Measurements from ENCODE around the gene INPP5A. TPM values are rescaled to one million over a fixed set of nuclear protein-coding genes. Genes with fewer than 3 reads are reported as not detected.

Gene INPP5A
- total RNA-seq, 1 donor from 2014 or later = 103 TPM

DNA sequence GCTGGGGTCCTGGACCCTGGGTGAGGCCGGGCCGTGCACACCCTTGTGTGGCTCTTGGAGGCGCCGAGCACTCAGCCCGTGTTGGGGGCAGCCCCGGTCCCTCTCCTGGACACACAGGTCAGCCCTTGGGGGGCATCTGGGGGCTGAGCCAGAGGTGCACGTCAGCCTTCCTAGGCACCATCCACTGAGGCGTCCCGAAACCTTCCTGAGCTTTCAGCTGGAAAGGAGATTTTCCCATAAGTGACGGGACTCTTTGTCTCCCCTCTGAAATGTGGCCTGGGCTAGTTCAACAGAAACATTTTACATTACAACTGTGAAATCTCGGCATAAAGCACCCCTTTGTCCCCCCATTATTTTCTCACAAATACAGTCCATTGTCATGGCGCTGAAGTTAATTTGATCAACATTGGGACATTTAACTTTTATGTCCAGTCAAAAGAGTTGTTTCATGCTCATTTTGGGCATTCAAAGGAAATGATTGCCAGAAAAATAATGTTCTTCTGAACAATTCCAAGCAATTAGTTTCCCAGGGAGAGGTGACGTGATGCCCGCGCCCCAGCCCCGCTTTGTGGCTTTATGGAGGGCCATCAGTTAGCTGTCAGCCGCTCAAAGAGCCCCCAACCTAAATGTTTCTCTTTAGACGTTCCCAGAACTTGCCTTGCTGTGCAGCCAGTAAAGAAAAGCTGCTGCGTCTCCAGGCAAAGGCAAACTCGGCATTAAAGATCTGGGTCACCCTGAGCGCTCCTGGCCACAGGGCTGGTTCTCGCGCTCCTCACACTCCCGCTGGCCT, 177.6 kb downstream of the INPP5A start:
- no peak for DNase-seq (ENCODE audit: low spot score)

DNA sequence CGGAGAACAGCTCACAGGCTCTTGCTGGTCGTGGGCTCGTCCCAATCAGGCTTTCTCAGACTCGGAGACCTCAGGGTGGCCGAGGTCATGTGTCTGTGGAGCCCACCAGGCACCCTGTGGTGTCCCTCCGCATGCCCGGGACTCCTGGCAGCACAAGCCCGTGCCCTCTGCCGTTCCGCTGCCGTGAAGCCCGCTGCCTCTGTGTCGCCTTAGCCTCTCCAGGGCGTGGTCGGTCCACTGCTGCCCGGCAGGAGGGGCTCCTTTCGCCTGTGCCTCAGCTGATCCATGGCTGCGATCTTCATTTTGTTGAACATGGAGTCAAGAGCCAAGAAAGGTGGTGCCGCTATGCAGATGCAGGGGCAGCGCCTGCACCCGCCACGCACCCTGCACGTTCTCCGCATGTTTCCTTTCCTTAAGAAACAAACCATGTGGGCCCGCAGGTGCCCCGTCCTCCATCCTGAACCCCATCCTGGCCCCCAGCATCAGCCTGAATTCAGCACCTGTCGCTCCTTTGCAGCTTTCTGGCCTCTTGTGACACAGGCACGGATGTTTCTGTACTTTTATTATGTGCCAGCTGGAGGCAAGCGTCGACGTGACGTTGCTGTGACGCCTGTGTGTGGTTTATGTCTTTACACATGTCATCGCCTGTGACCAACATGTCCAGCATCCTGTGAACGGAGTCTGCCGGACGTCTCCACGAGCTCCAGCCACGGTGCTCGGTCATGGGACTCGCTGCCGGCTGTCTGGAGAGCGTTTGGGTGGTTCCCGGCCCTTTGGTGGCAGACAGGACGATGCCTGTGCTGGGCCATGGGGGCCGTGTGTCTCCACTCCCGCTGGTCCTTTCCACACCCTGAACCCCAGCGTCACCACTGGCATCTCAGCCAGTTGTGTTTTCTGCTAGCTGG, 178.4 kb downstream of the INPP5A start:
- no peak for DNase-seq (ENCODE audit: low spot score)

DNA sequence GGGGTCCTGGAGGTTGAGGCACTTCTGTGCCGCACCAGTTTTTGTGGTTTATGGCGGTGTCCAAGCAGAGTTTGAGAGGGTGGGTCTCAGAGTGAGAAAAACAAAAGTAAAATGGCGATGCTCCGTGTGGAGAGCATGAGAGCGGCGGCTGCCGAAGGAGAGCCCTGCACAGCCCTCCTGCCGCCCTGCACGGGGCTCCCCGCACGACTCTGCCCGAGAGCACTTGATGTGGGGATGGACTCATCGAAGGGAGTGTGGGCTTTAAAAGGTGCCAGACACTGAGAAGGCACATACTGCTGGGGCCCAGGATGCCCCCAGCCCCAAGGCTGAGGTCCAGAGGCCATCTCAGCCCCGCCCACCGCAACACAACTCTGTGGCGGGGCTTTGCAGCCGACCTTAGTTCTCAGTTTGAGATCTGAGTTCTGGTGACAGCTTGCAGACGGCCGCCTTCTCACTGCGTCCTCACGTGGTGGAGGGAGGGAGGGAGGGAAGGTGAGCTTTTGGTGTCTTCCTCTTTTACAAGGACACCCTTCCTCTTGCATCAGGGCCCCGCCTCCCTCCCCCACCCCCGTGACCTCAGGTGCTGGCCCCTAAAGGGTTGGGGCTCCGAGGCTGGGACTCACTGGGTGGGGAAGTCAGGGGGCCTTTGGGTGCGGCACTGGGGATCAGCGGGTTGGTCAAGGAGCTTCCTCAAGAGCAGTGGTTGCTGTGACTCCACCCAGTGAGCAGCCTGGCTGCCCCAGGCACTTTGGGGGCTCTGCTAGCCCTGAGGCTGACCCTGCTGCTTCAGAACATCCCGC, 179.3 kb downstream of the INPP5A start:
- no peak for DNase-seq (ENCODE audit: low spot score)

DNA sequence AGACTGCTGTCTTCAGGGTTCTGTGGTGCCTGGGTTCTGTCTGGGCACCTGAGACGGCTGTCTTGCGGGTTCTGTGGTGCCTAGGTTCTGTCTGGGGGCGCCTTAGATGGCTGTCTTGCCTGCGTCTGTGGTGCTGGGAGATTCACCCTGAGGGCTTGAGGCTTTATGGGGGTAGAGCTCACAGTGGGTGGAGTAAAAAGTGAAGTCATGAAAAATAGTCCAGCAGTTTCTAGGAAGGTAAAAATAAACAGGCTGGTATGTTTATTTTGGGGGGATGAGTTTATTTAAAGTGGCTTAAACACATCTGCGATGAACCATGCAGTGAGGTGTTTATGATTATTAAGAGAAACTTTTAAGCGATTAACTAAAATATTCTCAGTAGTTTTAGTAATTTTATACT, 184.1 kb downstream of the INPP5A start:
- no peak for DNase-seq (ENCODE audit: low spot score)

DNA sequence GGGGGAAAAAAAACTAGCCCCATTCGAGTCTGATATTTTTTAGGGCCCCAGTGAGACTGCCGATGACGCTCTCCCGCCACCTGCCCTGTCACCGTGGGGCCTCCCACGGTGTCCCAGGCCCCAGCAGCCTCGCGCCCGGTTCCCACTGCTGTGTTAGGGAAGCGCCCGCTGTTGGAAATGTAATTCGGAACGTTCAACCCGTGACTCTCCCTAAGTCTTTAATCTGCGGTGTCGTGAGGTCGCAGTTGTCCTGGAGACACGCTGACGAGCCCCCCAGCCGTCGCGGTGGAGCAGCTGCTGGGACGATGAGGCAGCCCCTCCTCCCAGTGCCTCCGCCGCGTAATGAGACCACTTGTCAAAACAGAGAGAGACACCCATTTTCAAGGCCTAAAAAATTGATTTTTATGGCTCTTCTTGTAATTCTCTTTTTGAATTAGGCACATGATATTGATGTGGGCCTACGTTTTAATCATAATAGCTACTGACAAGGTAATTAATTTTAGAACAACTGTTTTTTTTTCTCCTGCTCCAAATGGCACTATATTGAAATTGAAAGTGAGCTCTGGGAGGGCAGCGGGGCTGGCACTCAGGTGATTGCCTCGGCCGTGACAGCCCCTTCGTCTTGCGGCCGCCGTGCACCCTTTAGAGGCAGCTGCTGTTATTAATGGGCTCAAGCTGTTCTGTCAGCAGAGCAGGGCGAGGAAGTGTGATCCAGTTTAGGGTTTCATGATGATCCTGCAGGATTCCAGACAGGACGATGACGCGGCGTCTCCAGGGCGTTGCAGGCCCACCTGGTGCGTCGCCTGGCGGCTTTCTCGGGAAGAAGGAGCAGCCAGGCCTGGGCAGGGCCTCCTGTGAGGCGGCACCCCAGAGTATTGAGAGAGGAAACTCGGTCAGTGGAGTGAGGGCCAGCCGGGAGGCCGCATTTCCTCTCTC, 185.1 kb downstream of the INPP5A start:
- no peak for DNase-seq (ENCODE audit: low spot score)

DNA sequence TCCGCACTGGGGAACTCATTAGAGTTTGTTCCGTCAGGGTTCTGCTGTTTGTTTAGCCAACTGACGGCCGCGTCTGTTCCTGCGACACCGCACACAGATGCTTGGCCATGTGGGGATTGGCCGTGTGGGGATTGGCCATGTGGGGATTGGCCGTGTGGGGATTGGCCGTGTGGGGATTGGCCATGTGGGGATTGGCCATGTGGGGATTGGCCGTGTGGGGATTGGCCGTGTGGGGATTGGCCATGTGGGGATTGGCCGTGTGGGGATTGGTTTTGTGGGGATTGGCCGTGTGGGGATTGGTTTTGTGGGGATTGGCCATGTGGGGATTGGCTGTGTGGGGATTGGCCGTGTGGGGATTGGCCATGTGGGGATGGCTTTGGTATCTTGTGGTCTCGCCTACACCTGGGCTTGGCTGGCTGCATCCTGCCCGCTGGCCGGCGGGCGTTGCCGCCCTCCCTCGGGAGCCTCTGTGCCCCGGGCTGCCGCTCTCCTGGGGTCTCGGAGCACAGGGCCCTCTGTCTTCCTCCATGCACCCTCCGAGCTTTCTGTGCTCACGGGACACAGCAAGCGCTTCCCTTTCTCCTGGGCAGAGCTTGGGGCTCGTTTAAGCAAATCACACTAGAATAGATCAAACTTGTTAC, 185.9 kb downstream of the INPP5A start:
- no peak for DNase-seq (ENCODE audit: low spot score)

DNA sequence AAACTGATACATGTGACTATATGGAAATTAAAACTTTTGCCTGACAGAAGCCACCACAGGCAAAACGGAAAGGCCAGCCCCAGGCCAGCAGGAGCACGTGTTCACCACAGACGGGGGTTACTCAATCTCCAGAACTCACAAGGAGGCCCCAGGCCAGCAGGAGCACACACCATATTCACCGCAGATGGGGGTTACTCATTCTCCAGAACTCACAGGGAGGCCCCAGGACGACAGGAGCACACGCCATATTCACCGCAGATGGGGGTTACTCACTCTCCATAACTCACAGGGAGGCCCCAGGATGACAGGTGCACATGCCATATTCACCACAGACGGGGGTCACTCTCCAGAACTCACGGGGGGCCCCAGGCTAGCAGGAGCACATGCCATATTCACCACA, 186.9 kb downstream of the INPP5A start:
- no peak for DNase-seq (ENCODE audit: low spot score)

DNA sequence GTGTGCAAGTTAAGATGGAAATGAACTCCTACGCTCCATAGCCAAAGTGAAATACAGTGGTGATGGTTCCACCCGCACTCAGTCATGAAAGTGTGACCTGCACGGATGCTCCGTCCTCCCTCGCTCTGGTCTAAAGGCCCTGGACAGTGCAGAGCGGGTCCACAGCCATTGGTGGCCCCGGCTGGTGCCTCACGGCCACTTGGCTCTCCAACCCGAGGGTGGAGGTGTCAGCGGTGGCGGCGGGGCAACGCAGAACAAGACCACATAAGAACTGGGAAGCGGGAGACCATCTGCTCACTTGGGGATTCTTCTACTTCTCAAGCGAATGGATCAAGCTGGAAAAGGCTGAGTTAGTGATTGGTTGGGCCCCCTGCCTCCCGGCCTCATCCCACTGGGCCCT, 187.6 kb downstream of the INPP5A start:
- DNase-seq (ENCODE audit: low spot score) = no peak

DNA sequence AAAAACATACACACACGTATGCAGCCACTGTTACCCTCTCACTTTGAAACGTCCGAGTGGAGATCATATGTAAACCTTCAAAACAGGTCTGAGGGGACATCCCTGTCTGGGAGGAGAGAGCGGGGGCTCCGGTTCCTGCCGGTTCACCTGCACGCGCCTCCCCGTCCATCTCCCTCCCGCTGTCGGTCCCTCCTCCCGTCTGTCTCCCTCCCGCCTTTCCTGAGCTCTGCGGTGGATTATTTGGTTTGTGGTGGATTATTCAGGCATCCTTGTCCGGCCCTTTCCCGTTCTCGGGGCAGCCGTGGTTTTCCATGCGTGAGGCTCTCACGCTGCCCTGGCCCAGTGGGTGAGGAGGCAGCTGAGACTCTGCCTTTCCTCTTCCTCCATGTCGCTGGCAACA, 188.6 kb downstream of the INPP5A start:
- no peak for DNase-seq (ENCODE audit: low spot score)

DNA sequence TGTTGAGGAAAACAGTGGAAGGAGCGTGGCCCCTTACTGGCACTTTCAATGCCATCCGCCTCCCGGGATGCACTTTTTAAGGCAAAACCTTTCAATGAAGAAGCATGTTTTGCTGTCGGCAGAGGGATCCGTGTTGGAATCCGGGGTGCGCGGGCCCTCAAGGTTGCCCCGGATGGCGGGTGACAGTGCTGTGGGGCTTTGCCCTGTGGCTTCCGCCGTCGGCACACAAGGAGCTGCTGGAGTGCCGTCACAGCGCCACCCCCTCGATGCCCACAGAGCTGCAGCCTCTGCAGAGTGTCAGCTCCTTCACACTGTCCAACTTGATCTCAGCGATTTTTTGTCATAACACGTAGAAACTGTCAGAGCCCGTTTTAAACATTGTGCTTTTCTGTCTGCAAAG, 189.4 kb downstream of the INPP5A start:
- DNase-seq (ENCODE audit: low spot score) = no peak

DNA sequence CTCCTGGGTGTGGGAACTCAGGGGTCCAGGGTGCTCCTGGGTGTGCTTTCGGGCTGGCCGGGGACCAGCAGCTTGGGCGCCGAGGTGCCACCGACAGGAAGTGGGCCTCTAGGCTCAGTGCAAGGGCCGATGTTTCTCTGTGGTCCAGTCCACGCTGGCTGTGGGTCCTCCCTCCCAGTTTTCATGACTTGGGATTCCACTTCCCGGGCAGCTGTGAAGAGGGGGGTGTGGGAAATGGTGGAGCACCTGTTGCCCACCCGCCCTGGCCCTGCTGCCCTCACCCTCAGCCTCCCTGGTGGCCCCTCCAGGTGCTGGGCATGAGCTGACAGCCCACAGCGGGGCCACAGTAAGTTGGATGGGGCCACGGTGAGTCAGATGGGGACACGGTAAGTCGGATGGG, 189.8 kb downstream of the INPP5A start:
- no peak for DNase-seq (ENCODE audit: low spot score)

DNA sequence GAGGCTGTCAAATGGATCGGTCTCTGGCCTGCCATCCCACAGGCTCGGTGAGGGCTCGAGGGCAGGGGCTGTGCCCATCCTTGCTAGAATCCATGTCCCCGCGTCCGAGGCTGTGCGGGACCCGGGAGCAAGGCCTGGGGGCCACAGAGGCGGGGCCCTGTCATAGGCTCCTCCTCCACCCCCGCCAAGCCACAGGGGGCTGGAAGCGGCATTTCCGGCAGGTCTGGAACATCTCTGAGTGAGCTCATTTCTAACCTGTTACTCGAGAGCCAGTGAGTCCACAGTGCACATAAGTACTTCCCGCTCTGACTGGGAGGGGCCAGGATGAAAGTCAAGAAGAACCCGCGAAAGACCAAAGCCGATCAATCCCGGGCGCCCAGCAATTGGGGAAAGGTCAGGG, 190.7 kb downstream of the INPP5A start:
- DNase-seq (ENCODE audit: low spot score) = no peak

DNA sequence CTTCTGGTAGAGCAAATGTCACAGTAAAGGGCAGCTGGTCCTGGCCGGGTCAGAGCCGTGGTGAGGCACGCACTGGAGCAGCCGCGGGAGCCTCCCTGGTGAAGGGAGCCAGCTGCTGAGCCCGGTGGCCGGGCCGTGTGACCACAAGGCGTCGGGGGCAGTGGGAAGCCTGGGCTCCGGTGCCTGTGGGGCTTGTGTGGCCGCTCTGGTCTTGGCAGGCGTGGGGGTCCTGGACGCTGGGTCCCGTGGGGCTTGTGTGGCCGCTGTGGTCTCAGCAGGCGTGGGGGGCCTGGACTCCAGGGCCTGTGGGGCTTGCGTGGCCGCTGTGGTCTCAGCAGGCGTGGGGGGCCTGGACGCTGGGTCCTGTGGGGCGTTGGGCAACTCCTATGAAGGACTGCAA, 191.2 kb downstream of the INPP5A start:
- no peak for DNase-seq (ENCODE audit: low spot score)

DNA sequence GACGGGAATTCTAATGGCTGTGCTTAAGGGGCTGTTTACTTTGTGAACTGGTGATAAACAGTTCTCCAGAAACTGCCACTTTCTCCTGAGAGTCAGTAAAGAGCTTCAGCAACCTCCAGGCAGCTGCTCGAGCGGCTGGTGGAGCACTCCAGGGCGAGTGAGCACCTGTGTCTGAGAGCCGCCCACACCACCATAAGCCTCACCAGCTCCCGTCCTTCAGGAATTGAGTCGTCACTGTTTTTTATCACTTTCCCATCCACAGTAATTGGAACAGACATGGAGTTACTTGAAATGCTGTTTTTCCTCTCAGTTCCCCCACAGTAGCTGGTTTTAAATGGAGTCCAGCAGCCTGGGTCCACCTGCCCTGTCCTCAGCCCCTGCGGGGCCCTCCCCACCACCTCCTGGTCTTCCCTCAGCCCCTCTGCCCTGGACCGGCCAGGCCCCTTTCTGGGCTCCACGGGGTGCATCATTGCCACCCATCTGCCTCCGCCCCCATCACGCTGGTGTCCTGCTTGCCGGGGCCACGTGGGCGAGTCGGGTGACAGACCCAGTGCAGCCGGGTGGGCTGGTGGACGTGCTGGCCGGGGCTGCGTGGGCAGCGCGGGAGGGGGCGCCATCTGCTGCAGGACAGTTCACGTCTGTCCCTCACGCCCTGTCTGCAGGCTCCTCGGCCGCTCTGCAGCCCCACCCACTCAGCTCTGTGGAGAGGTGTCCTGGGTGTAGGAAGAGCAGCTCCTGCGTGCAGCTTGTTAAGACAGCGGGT, 192.4 kb downstream of the INPP5A start:
- no peak for DNase-seq (ENCODE audit: low spot score)

DNA sequence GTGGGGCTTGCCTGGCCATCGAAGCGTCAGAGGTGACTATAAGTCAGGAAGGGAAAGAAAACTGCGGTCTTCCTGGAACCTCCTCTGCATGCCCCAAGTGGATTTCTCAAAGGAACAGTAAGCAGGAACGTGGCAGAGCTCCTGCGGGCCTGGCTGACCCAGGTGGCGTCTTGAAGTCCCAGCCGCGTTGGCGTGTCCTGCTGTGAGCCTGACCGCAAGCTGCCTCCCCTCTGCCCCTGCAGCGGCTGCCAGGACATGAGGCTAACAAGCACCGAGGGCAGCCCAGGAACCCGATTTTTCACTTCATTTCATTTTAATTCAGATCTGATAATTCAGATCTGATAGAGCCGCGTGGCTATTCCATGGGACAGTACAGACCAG, 193.0 kb downstream of the INPP5A start:
- DNase-seq (ENCODE audit: low spot score) = no peak

DNA sequence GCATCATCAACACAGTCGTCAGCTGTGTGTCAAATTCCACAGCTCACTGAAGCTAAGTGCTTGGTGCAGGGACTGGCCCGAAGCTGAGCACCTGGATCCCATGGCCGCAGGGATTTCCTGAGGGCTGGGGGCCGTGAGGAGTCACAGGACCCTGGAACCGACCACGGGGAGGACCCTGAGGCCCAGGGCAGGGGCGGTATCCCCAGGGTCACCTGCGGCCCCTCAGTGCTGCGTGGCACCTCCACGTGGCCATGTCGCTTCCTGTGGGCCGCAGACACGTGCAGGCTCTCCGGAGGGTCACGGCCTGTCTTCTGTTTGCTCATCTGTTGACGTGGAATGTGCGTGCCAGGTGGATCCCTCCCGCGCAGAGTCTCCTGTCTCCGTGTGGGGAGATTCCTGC, 194.9 kb downstream of the INPP5A start:
- DNase-seq (ENCODE audit: low spot score) = no peak

DNA sequence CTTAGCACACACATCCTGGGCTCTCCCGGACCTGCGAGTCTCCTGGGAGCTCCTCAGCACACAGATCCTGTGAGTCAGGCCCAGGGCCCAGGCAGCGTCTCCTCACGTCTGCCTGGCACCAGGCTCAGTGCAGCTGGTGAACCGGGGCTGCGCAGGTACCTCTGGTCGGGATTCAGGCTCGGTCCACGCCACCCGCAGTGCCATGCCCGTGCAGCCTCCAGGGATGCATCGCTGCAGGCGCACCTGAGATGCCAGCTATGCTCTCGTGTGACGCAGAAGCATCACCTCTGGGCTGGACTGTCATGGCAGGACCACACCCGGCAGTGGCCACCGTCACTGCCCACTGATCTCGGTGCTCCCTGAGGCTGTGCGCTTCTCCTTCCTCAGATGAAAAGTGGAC, 196.3 kb downstream of the INPP5A start:
- no peak for DNase-seq (ENCODE audit: low spot score)

DNA sequence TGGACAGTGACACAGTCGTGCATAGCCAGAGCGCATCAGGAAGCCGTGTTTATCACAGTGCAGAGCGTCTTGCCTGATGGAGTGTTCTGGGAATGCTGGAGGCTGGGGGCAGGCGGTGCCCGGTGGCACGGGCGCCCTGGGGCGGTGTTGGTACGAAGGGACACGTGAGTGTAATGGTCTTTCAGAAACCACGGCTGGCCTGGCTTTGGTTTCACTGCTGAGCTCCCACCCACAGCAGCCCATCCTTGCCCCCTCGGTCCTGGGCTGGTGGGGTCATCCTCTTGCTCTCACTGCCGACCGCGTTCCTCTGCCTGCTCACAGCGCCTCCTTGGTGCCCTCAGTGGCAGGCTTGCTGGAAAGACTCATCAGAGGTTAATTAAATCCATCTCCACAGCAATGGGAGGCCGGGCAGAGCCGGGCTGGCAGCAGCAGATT, 197.8 kb downstream of the INPP5A start:
- DNase-seq (ENCODE audit: low spot score) = no peak

DNA sequence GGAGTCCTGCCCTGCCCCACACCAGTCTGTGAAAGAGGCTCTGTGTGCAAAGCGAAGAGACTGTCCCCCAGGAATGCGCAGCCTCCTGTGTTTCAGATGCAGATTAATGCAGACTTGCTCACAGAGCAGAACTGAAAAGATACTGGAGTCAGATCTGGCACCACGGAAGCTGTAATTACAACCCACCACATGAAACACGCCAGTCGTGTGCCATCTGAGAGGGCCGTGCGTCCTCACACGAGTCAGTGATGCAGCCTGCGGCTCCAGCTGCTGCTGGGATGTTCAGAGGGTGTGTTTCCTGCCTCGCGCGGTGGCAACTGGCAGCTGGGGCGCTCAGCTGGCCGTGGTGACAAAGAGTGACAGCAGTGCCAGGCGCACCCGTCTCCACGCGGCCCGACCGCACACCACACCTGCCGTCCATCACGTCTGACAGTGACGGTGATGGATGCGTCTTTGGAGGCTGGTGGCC, 198.4 kb downstream of the INPP5A start:
- DNase-seq (ENCODE audit: low spot score) = no peak

Measured in umbilical cord (tissue), 2 donors.